ENCODE results near the gene RASD2. TPM values are rescaled to one million over a fixed set of nuclear protein-coding genes. Genes with fewer than 3 reads are reported as not detected.
"Not testable (repeated sequence)": the region's sequence is repeated elsewhere in the genome, so short reads cannot be mapped to it uniquely, and the experiment has no call there.

The RASD2 gene
- total RNA-seq, 1 experiment from 2014 or later, result not detected

DNA sequence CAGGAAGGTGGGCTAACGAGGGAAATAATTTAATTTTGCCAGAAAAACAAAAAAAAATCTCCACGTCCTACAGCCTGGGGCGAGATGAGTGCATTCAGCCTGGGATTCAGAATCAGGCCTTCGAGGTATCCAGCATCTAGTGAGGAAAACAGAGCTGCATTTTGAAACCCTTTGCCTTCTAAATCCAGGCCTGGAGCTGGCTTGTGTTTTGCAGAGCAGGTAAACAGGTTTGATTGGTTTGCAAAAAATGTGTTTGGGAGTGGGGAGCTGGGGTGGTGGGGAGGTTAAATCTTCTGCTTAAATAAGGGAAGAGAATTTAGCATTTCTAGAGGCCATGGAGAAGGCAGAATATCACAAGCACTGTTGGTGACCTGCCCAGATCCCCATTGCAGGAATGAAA lies 29.7 kb upstream of the RASD2 start:
- Mint-ChIP-seq H3K4me1 (ENCODE audit: insufficient read depth, unreplicated experiment) (peaks cover 9% of the 10 kb centered on the region), H3K4me3 (ENCODE audit: unreplicated experiment) (no peak overlapping the region), H3K27ac (ENCODE audit: low read depth, unreplicated experiment) (no peak overlapping the region), H3K27me3 (ENCODE audit: insufficient read depth, unreplicated experiment) (peaks cover 17% of the 10 kb centered on the region), H3K36me3 (ENCODE audit: insufficient read depth, unreplicated experiment) (peaks cover 6% of the 10 kb centered on the region), H3K9me3 (ENCODE audit: unreplicated experiment) (no peaks in the 10 kb centered on the region)
- no TSS peak for BruUV-seq (replicated peaks)
- POLR2A ChIA-PET, result no interaction called here
- TF ChIP-seq, protein P1, sequence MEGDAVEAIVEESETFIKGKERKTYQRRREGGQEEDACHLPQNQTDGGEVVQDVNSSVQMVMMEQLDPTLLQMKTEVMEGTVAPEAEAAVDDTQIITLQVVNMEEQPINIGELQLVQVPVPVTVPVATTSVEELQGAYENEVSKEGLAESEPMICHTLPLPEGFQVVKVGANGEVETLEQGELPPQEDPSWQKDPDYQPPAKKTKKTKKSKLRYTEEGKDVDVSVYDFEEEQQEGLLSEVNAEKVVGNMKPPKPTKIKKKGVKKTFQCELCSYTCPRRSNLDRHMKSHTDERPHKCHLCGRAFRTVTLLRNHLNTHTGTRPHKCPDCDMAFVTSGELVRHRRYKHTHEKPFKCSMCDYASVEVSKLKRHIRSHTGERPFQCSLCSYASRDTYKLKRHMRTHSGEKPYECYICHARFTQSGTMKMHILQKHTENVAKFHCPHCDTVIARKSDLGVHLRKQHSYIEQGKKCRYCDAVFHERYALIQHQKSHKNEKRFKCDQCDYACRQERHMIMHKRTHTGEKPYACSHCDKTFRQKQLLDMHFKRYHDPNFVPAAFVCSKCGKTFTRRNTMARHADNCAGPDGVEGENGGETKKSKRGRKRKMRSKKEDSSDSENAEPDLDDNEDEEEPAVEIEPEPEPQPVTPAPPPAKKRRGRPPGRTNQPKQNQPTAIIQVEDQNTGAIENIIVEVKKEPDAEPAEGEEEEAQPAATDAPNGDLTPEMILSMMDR (IDR thresholded peaks at IDR 0.05; ENCODE audit: unreplicated experiment), result no peak
- CTCF ChIA-PET, result interaction anchor here (0.6 to 1.0 kb wide), 2 partner anchors 38 to 71 kb away, joined by 3 read pairs; no protein-coding TSS in a partner anchor
- DNase-seq (ENCODE audit: unreplicated experiment), result no peak
- intact Hi-C loops (cut with micrococcal nuclease), result no loop called here

DNA sequence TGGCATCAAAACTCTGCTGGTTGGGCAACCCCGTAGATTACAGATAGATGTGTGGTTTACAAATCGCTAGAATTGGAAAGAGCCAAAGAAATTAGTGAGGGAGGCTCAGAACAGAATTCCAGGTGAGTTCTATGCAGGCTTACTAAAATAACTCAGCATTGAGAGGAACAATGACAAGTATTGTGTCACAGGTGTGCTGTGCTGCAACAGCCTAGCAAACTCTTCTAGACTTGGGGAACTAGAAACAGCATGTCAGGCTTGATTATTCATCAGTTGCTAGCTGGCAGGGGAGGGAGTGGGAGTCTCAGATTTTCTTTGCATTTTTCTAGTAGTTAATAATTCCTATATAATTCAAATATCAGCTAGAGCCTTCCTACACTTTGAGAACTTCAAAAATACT lies 26.3 kb upstream of the RASD2 start:
- intact Hi-C loops (cut with micrococcal nuclease), result no loop called here
- H3K36me3 Mint-ChIP-seq (ENCODE audit: insufficient read depth, unreplicated experiment), result peaks cover 6% of the 10 kb centered on the region
- H3K4me3 Mint-ChIP-seq (ENCODE audit: unreplicated experiment), result no peak overlapping the region
- TF ChIP-seq, protein P1 (IDR thresholded peaks at IDR 0.05; ENCODE audit: unreplicated experiment), result no peak
- ChIA-PET POLR2A (interaction anchor here (0.7 kb wide), 2 partner anchors 8 to 15 kb away, joined by 3 to 4 read pairs; no protein-coding TSS in a partner anchor), CTCF (interaction anchor here (0.6 kb wide), 1 partner anchor 83 kb away, joined by 4 read pairs; no protein-coding TSS in a partner anchor)
- H3K27ac Mint-ChIP-seq (ENCODE audit: low read depth, unreplicated experiment), result no peak overlapping the region
- no peaks in the 10 kb centered on the region for H3K9me3 Mint-ChIP-seq (ENCODE audit: unreplicated experiment)
- peaks cover 23% of the 10 kb centered on the region for H3K27me3 Mint-ChIP-seq (ENCODE audit: insufficient read depth, unreplicated experiment)
- DNase-seq (ENCODE audit: unreplicated experiment), result no peak
- peaks cover 9% of the 10 kb centered on the region for H3K4me1 Mint-ChIP-seq (ENCODE audit: insufficient read depth, unreplicated experiment)
- BruUV-seq (replicated peaks), result no TSS peak

DNA sequence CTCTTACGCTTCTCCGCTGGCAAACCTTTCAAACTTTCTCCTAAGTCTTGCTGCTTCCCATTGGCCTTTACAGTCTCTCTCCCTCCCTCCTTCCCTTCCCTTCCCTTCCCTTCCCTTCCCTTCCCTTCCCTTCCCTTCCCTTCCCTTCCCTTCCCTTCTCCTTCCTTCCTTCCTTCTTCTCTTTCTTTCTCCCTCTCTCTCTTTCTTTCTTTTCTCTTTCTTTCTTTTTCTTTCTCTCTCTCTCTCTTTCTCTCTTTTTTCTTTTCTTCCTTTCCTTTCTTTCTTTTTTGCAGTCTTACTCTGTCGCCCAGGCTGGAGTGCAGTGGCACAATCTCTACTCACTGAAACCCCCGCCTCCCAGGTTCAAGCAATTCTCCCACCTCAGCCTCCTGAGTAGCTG lies 24.7 kb upstream of the RASD2 start:
- POLR2A ChIA-PET; H3K9me3 Mint-ChIP-seq (ENCODE audit: unreplicated experiment); BruUV-seq (replicated peaks); H3K36me3 Mint-ChIP-seq (ENCODE audit: insufficient read depth, unreplicated experiment); DNase-seq (ENCODE audit: unreplicated experiment); H3K27ac Mint-ChIP-seq (ENCODE audit: low read depth, unreplicated experiment); intact Hi-C loops (cut with micrococcal nuclease); H3K4me3 Mint-ChIP-seq (ENCODE audit: unreplicated experiment): not testable (repeated sequence)
- H3K4me1 Mint-ChIP-seq (ENCODE audit: insufficient read depth, unreplicated experiment), result peaks cover 14% of the 10 kb centered on the region
- CTCF ChIA-PET, result interaction anchor here (0.6 kb wide), 1 partner anchor 1589 kb away, joined by 3 read pairs; no protein-coding TSS in a partner anchor
- H3K27me3 Mint-ChIP-seq (ENCODE audit: insufficient read depth, unreplicated experiment), result peaks cover 23% of the 10 kb centered on the region

DNA sequence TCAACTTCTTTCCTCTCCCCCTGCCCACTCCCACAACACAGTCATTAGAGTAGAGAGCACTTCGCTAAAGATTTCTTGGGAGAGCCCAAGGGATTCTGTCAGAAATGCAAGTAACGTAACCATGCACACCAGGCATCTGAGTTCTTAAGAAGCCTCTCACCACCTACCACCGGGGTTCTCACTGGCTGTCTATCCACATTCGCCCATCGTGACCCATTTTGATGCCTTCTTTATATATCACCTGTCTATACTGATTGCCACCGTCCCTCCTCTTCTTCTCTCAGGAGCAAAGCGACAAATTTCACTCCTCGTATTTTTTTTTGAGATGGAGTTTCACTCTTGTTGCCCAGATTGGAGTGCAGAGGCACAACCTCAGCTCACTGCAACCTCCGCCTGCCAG lies 23.9 kb upstream of the RASD2 start:
- no TSS peak for BruUV-seq (replicated peaks)
- no peak overlapping the region for H3K4me3 Mint-ChIP-seq (ENCODE audit: unreplicated experiment)
- peaks cover 23% of the 10 kb centered on the region for H3K27me3 Mint-ChIP-seq (ENCODE audit: insufficient read depth, unreplicated experiment)
- H3K9me3 Mint-ChIP-seq (ENCODE audit: unreplicated experiment), result no peaks in the 10 kb centered on the region
- DNase-seq (ENCODE audit: unreplicated experiment), result no peak
- H3K36me3 Mint-ChIP-seq (ENCODE audit: insufficient read depth, unreplicated experiment), result no peaks in the 10 kb centered on the region
- H3K4me1 Mint-ChIP-seq (ENCODE audit: insufficient read depth, unreplicated experiment), result peaks cover 21% of the 10 kb centered on the region
- intact Hi-C loops (cut with micrococcal nuclease), result no loop called here
- TF ChIP-seq, protein P1 (IDR thresholded peaks at IDR 0.05; ENCODE audit: unreplicated experiment), result no peak
- no peak overlapping the region for H3K27ac Mint-ChIP-seq (ENCODE audit: low read depth, unreplicated experiment)
- ChIA-PET CTCF (no interaction called here), POLR2A (no interaction called here)

DNA sequence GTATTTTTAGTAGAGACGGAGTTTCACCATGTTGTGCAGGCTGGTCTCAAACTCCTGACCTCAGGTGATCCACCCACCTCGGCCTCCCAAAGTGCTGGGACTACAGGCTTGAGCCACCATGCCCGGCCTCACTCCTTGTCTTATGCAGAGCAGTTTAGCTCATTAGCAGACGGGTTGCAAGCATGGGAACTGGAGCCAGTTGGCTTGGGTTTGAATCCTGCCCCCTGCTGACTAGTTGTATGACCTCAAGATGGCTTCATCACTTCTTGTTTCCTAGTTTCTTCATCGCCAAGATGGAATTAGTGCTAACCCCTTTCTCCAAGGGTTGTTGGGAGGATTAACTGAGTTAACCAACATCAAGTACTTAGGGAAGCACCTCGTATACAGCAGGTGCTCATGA lies 23.4 kb upstream of the RASD2 start:
- BruUV-seq (replicated peaks), result no TSS peak

More for the DNA sequence above, 23.4 kb upstream of the RASD2 start:
- intact Hi-C loops (cut with micrococcal nuclease), result no loop called here
- ChIA-PET CTCF (interaction anchor here (0.6 kb wide), 1 partner anchor 9 kb away, joined by 4 read pairs; no protein-coding TSS in a partner anchor), POLR2A (interaction anchor here (0.5 kb wide), 1 partner anchor 14 kb away, joined by 4 read pairs; no protein-coding TSS in a partner anchor)
- H3K27ac Mint-ChIP-seq (ENCODE audit: low read depth, unreplicated experiment), result no peak overlapping the region
- peaks cover 26% of the 10 kb centered on the region for H3K4me1 Mint-ChIP-seq (ENCODE audit: insufficient read depth, unreplicated experiment)
- H3K9me3 Mint-ChIP-seq (ENCODE audit: unreplicated experiment), result no peaks in the 10 kb centered on the region
- no peak for DNase-seq (ENCODE audit: unreplicated experiment)
- TF ChIP-seq, protein P1 (IDR thresholded peaks at IDR 0.05; ENCODE audit: unreplicated experiment), result no peak
- H3K4me3 Mint-ChIP-seq (ENCODE audit: unreplicated experiment), result no peak overlapping the region
- H3K36me3 Mint-ChIP-seq (ENCODE audit: insufficient read depth, unreplicated experiment), result no peaks in the 10 kb centered on the region
- peaks cover 23% of the 10 kb centered on the region for H3K27me3 Mint-ChIP-seq (ENCODE audit: insufficient read depth, unreplicated experiment)
